HG02884 (cell line): ENCODE results near the gene TBX20.

Experiments
- ATAC-seq: cut with Tn5 transposase; IDR thresholded peaks from one replicate; pipeline ENCODE4 v1.9.1; 2021; ENCODE audit warnings: mild to moderate bottlenecking, moderate library complexity; ENCODE audit not compliant: unreplicated experiment

The TBX20 gene

GRCh38 chr7:35253710-35254495 is at the start of gene TBX20:
Gene TBX20 (minus strand): TSS chr7:35254100. CDS start chr7:35253620, 480 bp downstream.
- peak; percentile 60 for ATAC-seq

- ATAC-seq: no peak
These were observed 35.5 kb upstream of the TBX20 start for GRCh38 chr7:35289376-35289775.

- ATAC-seq: no peak
These were observed 33.1 kb upstream of the TBX20 start for GRCh38 chr7:35286986-35287385.

- ATAC-seq: no peak
These were observed 32.5 kb upstream of the TBX20 start for GRCh38 chr7:35286422-35286821.

- ATAC-seq: no peak
These were observed 31.9 kb upstream of the TBX20 start for GRCh38 chr7:35285799-35286198.

GRCh38 chr7:35280902-35281301 is 27.0 kb upstream of the TBX20 start:
- no peak for ATAC-seq

- ATAC-seq: no peak
These were observed 23.5 kb upstream of the TBX20 start for GRCh38 chr7:35277359-35277758.

GRCh38 chr7:35272246-35272645 is 18.3 kb upstream of the TBX20 start:
- ATAC-seq: no peak

- ATAC-seq: no peak
These were observed 15.1 kb upstream of the TBX20 start for GRCh38 chr7:35268953-35269352.

GRCh38 chr7:35267411-35267810 is 13.5 kb upstream of the TBX20 start:
- no peak for ATAC-seq

GRCh38 chr7:35263396-35263795 is 9.5 kb upstream of the TBX20 start:
- no peak for ATAC-seq

- no peak for ATAC-seq
These were observed 7.8 kb upstream of the TBX20 start for GRCh38 chr7:35261476-35262285.

GRCh38 chr7:35261041-35261440 is 7.1 kb upstream of the TBX20 start:
- no peak for ATAC-seq

GRCh38 chr7:35260246-35260645 is 6.3 kb upstream of the TBX20 start:
- ATAC-seq: no peak

GRCh38 chr7:35259523-35259908 is 5.6 kb upstream of the TBX20 start:
- ATAC-seq: no peak

GRCh38 chr7:35258868-35259522 is 5.1 kb upstream of the TBX20 start:
- no peak for ATAC-seq

GRCh38 chr7:35258125-35258867 is 4.4 kb upstream of the TBX20 start:
- no peak for ATAC-seq

- no peak for ATAC-seq
These were observed 3.6 kb upstream of the TBX20 start for GRCh38 chr7:35257251-35258124.

GRCh38 chr7:35256256-35257175 is 2.6 kb upstream of the TBX20 start:
- ATAC-seq: no peak
